Endothelial cell of umbilical vein (primary cell): Measurements from ENCODE around the gene PAXX. TPM values are rescaled to one million over a fixed set of nuclear protein-coding genes. Genes with fewer than 3 reads are reported as not detected.

Source experiments
- BruUV-seq: library from RNA; stranded (reverse); fragments of 400-500 nt; replicated peaks from 2 replicates; lab custom pipeline; 2021; lab: Mats Ljungman, UMichigan
- CTCF ChIA-PET: fragments of 300-600, 350-600 bp; sonication (Branson Sonifier 250); formaldehyde crosslinking; loops from one replicate; lab custom pipeline; 2021; ENCODE audit warnings: antibody characterized with exemption, inconsistent platforms; lab: Charles Lee
- POLR2A ChIA-PET: fragments of 300-600, 350-600 bp; sonication (Branson Sonifier 250); formaldehyde crosslinking; loops from one replicate; lab custom pipeline; 2021; ENCODE audit warnings: antibody characterized with exemption, inconsistent platforms; lab: Charles Lee
- DNase-seq: peaks from one replicate; pipeline ENCODE4 v3.0.0-alpha.2; 2011; ENCODE audit warnings: low read depth, low spot score
- FAIRE-seq: peaks from 2 replicates; lab custom pipeline; 2011; peaks lifted over from hg19 to GRCh38; lab: Jason Lieb, UNC
- H2AFZ ChIP-seq: 2 replicates; pipeline ENCODE4 v1.6.0; 2012; ENCODE audit warnings: low read depth, low read length, control low read depth, inconsistent platforms
- H3K27ac ChIP-seq: 2 replicates; pipeline ENCODE4 v1.5.1; 2011; ENCODE audit warnings: low read depth, mild to moderate bottlenecking, control low read depth, low read length, moderate library complexity; ENCODE audit not compliant: insufficient read depth
- H3K27me3 ChIP-seq, 2 experiments: 2 replicates each; pipeline versions ENCODE4 v1.6.0 to v1.6.1; 2011; ENCODE audit warnings: low read length in 2 of 2, mixed read lengths in 1 of 2; ENCODE audit not compliant: control insufficient read depth in 2 of 2, insufficient read depth in 2 of 2
- H3K36me3 ChIP-seq, 2 experiments: 2 replicates in 1 of 2; 3 replicates in 1 of 2; pipeline ENCODE4 v1.5.1; 2011; ENCODE audit warnings: low read length in 2 of 2, mild to moderate bottlenecking in 1 of 2, moderate library complexity in 1 of 2; ENCODE audit not compliant: control insufficient read depth in 2 of 2, insufficient read depth in 2 of 2; ENCODE audit errors: extremely low read depth in 1 of 2
- H3K4me1 ChIP-seq: 3 replicates; pipeline ENCODE4 v1.5.1; 2011; ENCODE audit warnings: mild to moderate bottlenecking, low read length; ENCODE audit not compliant: control insufficient read depth, insufficient read depth; ENCODE audit errors: extremely low read depth
- H3K4me2 ChIP-seq: 2 replicates; pipeline ENCODE4 v1.6.1; 2011; ENCODE audit warnings: low read length, control low read depth, mixed read lengths; ENCODE audit not compliant: insufficient read depth
- H3K4me3 ChIP-seq, 3 experiments: fragments of 200-600 bp in 1 of 3; sonication (generic), shearing (Covaris generic) in 1 of 3; replicated peaks in 1 of 3; 2 replicates each; pipeline ENCODE4 v1.5.1; 2011 to 2016; ENCODE audit warnings: control low read depth in 3 of 3, low read length in 3 of 3, mild to moderate bottlenecking in 2 of 3, inconsistent platforms in 1 of 3, low read depth in 1 of 3, moderate library complexity in 1 of 3; ENCODE audit not compliant: insufficient read depth in 1 of 3
- H3K79me2 ChIP-seq: 2 replicates; pipeline ENCODE4 v1.6.0; 2012; ENCODE audit warnings: low read length, inconsistent platforms; ENCODE audit not compliant: control insufficient read depth, insufficient read depth
- H3K9ac ChIP-seq: replicated peaks from 2 replicates; pipeline ENCODE3; 2011; ENCODE audit warnings: low read length, control low read depth; ENCODE audit not compliant: insufficient read depth; ENCODE audit errors: extremely low read depth
- H3K9me1 ChIP-seq: replicated peaks from 3 replicates; pipeline ENCODE4 v1.6.0; 2011; ENCODE audit warnings: mild to moderate bottlenecking, low read length; ENCODE audit not compliant: control insufficient read depth, insufficient read depth; ENCODE audit errors: extremely low read depth
- H3K9me3 ChIP-seq: replicated peaks from 2 replicates; pipeline ENCODE4 v1.5.1; 2012; ENCODE audit warnings: low read length, inconsistent platforms; ENCODE audit not compliant: control insufficient read depth, insufficient read depth
- H4K20me1 ChIP-seq: replicated peaks from 2 replicates; pipeline ENCODE3; 2011; ENCODE audit warnings: mild to moderate bottlenecking, low read length; ENCODE audit not compliant: control insufficient read depth, insufficient read depth; ENCODE audit errors: extremely low read depth
- CTCF ChIP-seq, 2 donors: IDR thresholded peaks; 1 replicate in 1 of 2; 2 replicates in 1 of 2; pipeline ENCODE4 v1.5.1; 2011; ENCODE audit warnings: low read length in 2 of 2, mild to moderate bottlenecking in 2 of 2, moderate library complexity in 2 of 2, control low read depth in 1 of 2, inconsistent platforms in 1 of 2, low read depth in 1 of 2; ENCODE audit not compliant: insufficient read depth in 1 of 2; ENCODE audit errors: extremely low read depth in 1 of 2
- EZH2 ChIP-seq: IDR thresholded peaks from 2 replicates; pipeline ENCODE4 v1.6.1; 2012; ENCODE audit warnings: borderline replicate concordance, low read depth, mild to moderate bottlenecking, moderate library complexity, low read length, inconsistent platforms; ENCODE audit not compliant: severe bottlenecking
- FOS ChIP-seq: IDR thresholded peaks from 2 replicates; pipeline ENCODE4 v1.6.1; 2011; ENCODE audit warnings: mild to moderate bottlenecking, low read length, moderate library complexity, borderline replicate concordance; ENCODE audit not compliant: insufficient read depth
- GATA2 ChIP-seq: IDR thresholded peaks from 2 replicates; pipeline ENCODE4 v1.7.0; 2011; ENCODE audit warnings: low read depth, mild to moderate bottlenecking, moderate library complexity, mixed read lengths, low read length; ENCODE audit not compliant: insufficient read length, insufficient read depth
- JUN ChIP-seq: IDR thresholded peaks from 2 replicates; pipeline ENCODE4 v1.6.1; 2011; ENCODE audit warnings: borderline replicate concordance, low read depth; ENCODE audit not compliant: insufficient read length, insufficient read depth
- MAX ChIP-seq: IDR thresholded peaks from 2 replicates; pipeline ENCODE4 v1.6.1; 2011; ENCODE audit not compliant: insufficient read depth, insufficient read length
- MYC ChIP-seq: IDR thresholded peaks from one replicate; pipeline ENCODE4 v1.6.1; 2011; ENCODE audit warnings: mild to moderate bottlenecking, low read depth, low read length
- POLR2A ChIP-seq: IDR thresholded peaks from 2 replicates; pipeline ENCODE4 v1.6.1; 2012; ENCODE audit warnings: low read depth, mild to moderate bottlenecking, control low read depth, low read length
- POLR2AphosphoS5 ChIP-seq: IDR thresholded peaks from 2 replicates; pipeline ENCODE4 v1.6.1; 2012; ENCODE audit warnings: low read depth, mild to moderate bottlenecking, control low read depth, low read length, moderate library complexity; ENCODE audit not compliant: insufficient read depth
- dilution Hi-C: fragments of 300-500 bp; cut with MboI; formaldehyde crosslinking; loops from one replicate; pipeline ENCODE4 v1.15.0; 2019; ENCODE audit warnings: low sequenced_read_pairs; ENCODE audit not compliant: extremely low pct_ligation_motif_present
- intact Hi-C: fragments of 100-400 bp; cut with micrococcal nuclease; formaldehyde crosslinking; loops from one replicate; pipeline ENCODE4 v1.10.0; 2022
- polyA plus RNA-seq, 4 experiments: library from polyadenylated mRNA; depleted of rRNA in 3 of 4; stranded (reverse) in 3 of 4; unstranded in 1 of 4; fragments of >200 nt; gene quantifications; 2 replicates each; pipeline versions ENCODE4 v1.2.1 to v1.2.3, GENCODE V29; 2011 to 2012; ENCODE audit warnings: missing spikeins in 1 of 4
- total RNA-seq: library from RNA; stranded (reverse); gene quantifications from 2 replicates; pipeline ENCODE4 v1.2.3, GENCODE V29; 2021

PAXX gene
- total and polyA plus RNA-seq, 2 donors (not counting 3 experiments of a cell fraction or from before 2014, with no cell fraction given), result 34.0 to 35.0 TPM

GRCh38 chr9:136968333-136969127 is 23.7 kb upstream of the PAXX start:
- no peak for FAIRE-seq

More at GRCh38 chr9:136968333-136969127, 23.7 kb upstream of the PAXX start:
- Histone ChIP-seq H3K4me1 (no peaks in the 10 kb centered on the region), H3K9ac (no peak overlapping the region), H3K36me3 (no peaks in the 10 kb centered on the region), H3K79me2 (no peaks in the 10 kb centered on the region), H3K27ac (no peak overlapping the region), H3K9me1 (no peaks in the 10 kb centered on the region), H3K4me2 (no peak overlapping the region), H3K4me3 (no peak overlapping the region), H3K9me3 (no peaks in the 10 kb centered on the region), H4K20me1 (no peaks in the 10 kb centered on the region), H2AFZ (no peak overlapping the region), H3K27me3 (no peaks in the 10 kb centered on the region)
- DNase-seq, result no peak
- ChIA-PET CTCF (interaction anchor here (1.7 kb wide), 1 partner anchor 66 kb away, joined by 5 read pairs; no protein-coding TSS in a partner anchor), POLR2A (no interaction called here)
- BruUV-seq, result no TSS peak
- no peak for TF ChIP-seq GATA2
- no peak for TF ChIP-seq POLR2AphosphoS5
- no peak for TF ChIP-seq EZH2
- no peak for TF ChIP-seq MAX
- no peak for TF ChIP-seq JUN
- TF ChIP-seq FOS, result no peak
- TF ChIP-seq POLR2A, result no peak
- no peak for TF ChIP-seq MYC
- no peak for TF ChIP-seq CTCF (IDR thresholded peaks at IDR 0.05; ENCODE audit: extremely low read depth in 1 of 2, insufficient read depth in 1 of 2, low read depth in 1 of 2, low read length in 2 of 2)
- dilution Hi-C loops (no loop called here), intact Hi-C loops (no loop called here)
